ENCODE results near the gene PKNOX2. TPM values are rescaled to one million over a fixed set of nuclear protein-coding genes. Genes with fewer than 3 reads are reported as not detected.

Gene PKNOX2
- total RNA-seq, 1 experiment from 2014 or later, result not detected

GRCh38 chr11:125165843-125166763 lies 1.6 kb downstream of the PKNOX2 start:
- DNase-seq, result peak in 1 of 2 experiments; percentile 24
- no peaks in the 10 kb centered on the region for H3K36me3 ChIP-seq (ENCODE audit: control insufficient read depth, insufficient read depth, low read length)
- no peaks in the 10 kb centered on the region for H3K9me3 ChIP-seq
- Mint-ChIP-seq H3K27me3 (ENCODE audit: insufficient read depth, unreplicated experiment) (peaks cover 23% of the 10 kb centered on the region), H3K4me1 (ENCODE audit: low read depth, unreplicated experiment) (peaks cover 8% of the 10 kb centered on the region), H3K4me3 (ENCODE audit: unreplicated experiment) (peak overlapping the region; percentile 76), H3K9me3 (ENCODE audit: unreplicated experiment) (no peaks in the 10 kb centered on the region), H3K36me3 (ENCODE audit: insufficient read depth, unreplicated experiment) (peaks cover 8% of the 10 kb centered on the region), H3K27ac (ENCODE audit: unreplicated experiment) (no peak overlapping the region)
- BruUV-seq (replicated peaks), result no TSS peak
- ChIA-PET CTCF (no interaction called here), POLR2A (no interaction called here)
- H3K4me3 ChIP-seq (ENCODE audit: low read depth, low read length), result peak overlapping the region; percentile 65; the same call in 1 of the 2 replicates
- intact Hi-C loops (cut with micrococcal nuclease; ENCODE audit: unreplicated experiment), result loop anchor here (2.0 to 10.0 kb wide), 3 partner anchors 75 to 709 kb away; no protein-coding TSS in a partner anchor
- peaks cover 9% of the 10 kb centered on the region for H3K27me3 ChIP-seq (replicated peaks; ENCODE audit: control insufficient read depth, insufficient read depth, low read length)
- no peak for TF ChIP-seq CTCF (IDR thresholded peaks at IDR 0.05; ENCODE audit: insufficient read depth in 1 of 2, low read depth in 1 of 2, low read length in 1 of 2, severe bottlenecking in 1 of 2, unreplicated experiment in 1 of 2)
- H3K4me1 ChIP-seq, result peaks cover 5% of the 10 kb centered on the region

GRCh38 chr11:125166764-125167291 lies 2.3 kb downstream of the PKNOX2 start:
- Mint-ChIP-seq H3K27ac (ENCODE audit: unreplicated experiment) (no peak overlapping the region), H3K9me3 (ENCODE audit: unreplicated experiment) (no peaks in the 10 kb centered on the region), H3K4me3 (ENCODE audit: unreplicated experiment) (no peak overlapping the region), H3K4me1 (ENCODE audit: low read depth, unreplicated experiment) (peaks cover 8% of the 10 kb centered on the region), H3K27me3 (ENCODE audit: insufficient read depth, unreplicated experiment) (peaks cover 19% of the 10 kb centered on the region), H3K36me3 (ENCODE audit: insufficient read depth, unreplicated experiment) (peaks cover 8% of the 10 kb centered on the region)
- no TSS peak for BruUV-seq (replicated peaks)
- H3K4me3 ChIP-seq (ENCODE audit: low read depth, low read length), result no peak overlapping the region
- no peak for TF ChIP-seq CTCF (IDR thresholded peaks at IDR 0.05; ENCODE audit: insufficient read depth in 1 of 2, low read depth in 1 of 2, low read length in 1 of 2, severe bottlenecking in 1 of 2, unreplicated experiment in 1 of 2)
- intact Hi-C loops (cut with micrococcal nuclease; ENCODE audit: unreplicated experiment), result loop anchor here (10.0 kb wide), 1 partner anchor 708 kb away; no protein-coding TSS in a partner anchor
- H3K4me1 ChIP-seq, result peaks cover 5% of the 10 kb centered on the region
- CTCF ChIA-PET, result no interaction called here
- peak in 1 of 2 experiments; percentile 28 for DNase-seq
- H3K36me3 ChIP-seq (ENCODE audit: control insufficient read depth, insufficient read depth, low read length), result no peaks in the 10 kb centered on the region
- POLR2A ChIA-PET, result no interaction called here
- H3K9me3 ChIP-seq, result no peaks in the 10 kb centered on the region
- H3K27me3 ChIP-seq (replicated peaks; ENCODE audit: control insufficient read depth, insufficient read depth, low read length), result peaks cover 8% of the 10 kb centered on the region

GRCh38 chr11:125167292-125167953 lies 2.9 kb downstream of the PKNOX2 start:
- no TSS peak for BruUV-seq (replicated peaks)
- Histone ChIP-seq H3K4me3 (ENCODE audit: low read depth, low read length) (no peak overlapping the region), H3K36me3 (ENCODE audit: control insufficient read depth, insufficient read depth, low read length) (no peaks in the 10 kb centered on the region), H3K27me3 (replicated peaks; ENCODE audit: control insufficient read depth, insufficient read depth, low read length) (peaks cover 8% of the 10 kb centered on the region), H3K4me1 (peaks cover 5% of the 10 kb centered on the region), H3K9me3 (no peaks in the 10 kb centered on the region)
- DNase-seq, result peak in 1 of 2 experiments; percentile 28
- no peak for TF ChIP-seq CTCF (IDR thresholded peaks at IDR 0.05; ENCODE audit: insufficient read depth in 1 of 2, low read depth in 1 of 2, low read length in 1 of 2, severe bottlenecking in 1 of 2, unreplicated experiment in 1 of 2)
- Mint-ChIP-seq H3K9me3 (ENCODE audit: unreplicated experiment) (no peaks in the 10 kb centered on the region), H3K27me3 (ENCODE audit: insufficient read depth, unreplicated experiment) (peaks cover 19% of the 10 kb centered on the region), H3K27ac (ENCODE audit: unreplicated experiment) (no peak overlapping the region), H3K36me3 (ENCODE audit: insufficient read depth, unreplicated experiment) (peaks cover 8% of the 10 kb centered on the region), H3K4me3 (ENCODE audit: unreplicated experiment) (no peak overlapping the region), H3K4me1 (ENCODE audit: low read depth, unreplicated experiment) (peaks cover 8% of the 10 kb centered on the region)
- intact Hi-C loops (cut with micrococcal nuclease; ENCODE audit: unreplicated experiment), result loop anchor here (10.0 kb wide), 1 partner anchor 707 kb away; no protein-coding TSS in a partner anchor
- CTCF ChIA-PET, result interaction anchor here (1.7 kb wide), 1 partner anchor 179 kb away, joined by 6 read pairs; no protein-coding TSS in a partner anchor
- POLR2A ChIA-PET, result no interaction called here

All from Caco-2 (cell line).